Lung microvascular endothelial cell (primary cell): ENCODE results near the gene MXRA7. TPM values are rescaled to one million over a fixed set of nuclear protein-coding genes. Genes with fewer than 3 reads are reported as not detected.

Experiments used
- DNase-seq, 2 donors: peaks; one replicate each; pipeline versions ENCODE4 v3.0.0 to v3.0.0-alpha.2; 2010; ENCODE audit warnings: low read depth in 2 of 2
- total RNA-seq: library from RNA; depleted of rRNA; stranded (reverse); fragments of >200 nt; gene quantifications from 2 replicates; pipeline ENCODE4 v1.2.1, GENCODE V29; 2014

MXRA7 gene
- total RNA-seq, 1 donor from 2014 or later, result 221 TPM

DNA sequence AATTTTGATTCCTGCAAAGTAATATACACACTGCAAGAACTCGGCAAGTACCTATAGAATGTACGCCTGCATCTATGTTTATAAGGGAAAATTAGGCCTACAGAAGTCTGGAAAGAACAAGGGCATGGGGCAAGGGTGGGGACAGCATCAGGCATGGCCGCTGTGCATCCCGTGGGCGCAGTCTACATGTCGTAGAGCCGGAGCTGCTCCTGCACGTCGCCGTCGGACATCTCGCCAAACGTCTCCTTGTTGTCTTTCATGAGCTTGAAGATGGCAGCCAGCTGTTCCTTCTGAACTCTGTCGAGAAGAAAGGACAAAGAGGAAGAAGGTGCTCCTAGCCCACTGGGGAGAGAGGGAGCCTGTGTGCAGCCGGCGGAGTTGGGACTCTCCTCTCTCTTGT is 33.4 kb downstream of the MXRA7 start:
- no peak for DNase-seq

DNA sequence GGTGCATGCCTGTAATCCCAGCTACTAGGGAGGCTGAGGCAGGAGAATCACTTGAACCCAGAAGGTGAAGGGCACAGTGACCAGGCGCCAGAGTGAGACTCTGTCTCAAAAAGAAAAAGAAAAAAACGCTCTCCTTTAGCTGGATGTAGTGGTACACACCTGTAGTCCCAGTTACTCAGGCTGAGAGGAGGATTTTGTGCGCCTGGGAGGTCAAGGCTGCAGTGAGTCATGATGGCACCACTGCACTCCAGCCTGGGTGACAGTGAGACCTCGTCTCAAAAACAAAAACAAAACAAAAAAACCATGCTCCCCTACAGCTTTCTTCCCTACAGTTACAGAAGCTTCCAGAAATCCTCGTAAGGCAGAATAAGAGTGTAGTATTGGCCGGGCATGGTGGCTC is 34.1 kb downstream of the MXRA7 start:
- no peak for DNase-seq

DNA sequence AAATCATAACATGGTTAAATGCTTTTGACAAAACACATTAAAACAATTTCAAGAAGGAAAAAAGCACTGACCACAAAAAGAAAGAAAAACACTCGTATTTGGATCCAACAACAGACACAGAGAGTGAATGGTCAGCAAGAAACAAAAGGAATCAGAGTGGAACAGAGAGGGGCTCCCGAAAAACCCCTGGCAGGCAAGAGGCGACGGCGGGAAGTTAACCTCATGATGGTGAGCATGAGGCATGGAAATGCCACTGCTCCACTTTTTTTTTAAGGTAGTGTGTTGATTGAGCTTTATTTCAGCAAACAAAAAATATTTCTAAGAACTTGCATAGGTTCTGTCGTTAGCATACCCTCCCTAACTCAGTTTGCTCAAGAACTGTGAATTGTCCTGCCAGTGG is 35.1 kb downstream of the MXRA7 start:
- no peak for DNase-seq

DNA sequence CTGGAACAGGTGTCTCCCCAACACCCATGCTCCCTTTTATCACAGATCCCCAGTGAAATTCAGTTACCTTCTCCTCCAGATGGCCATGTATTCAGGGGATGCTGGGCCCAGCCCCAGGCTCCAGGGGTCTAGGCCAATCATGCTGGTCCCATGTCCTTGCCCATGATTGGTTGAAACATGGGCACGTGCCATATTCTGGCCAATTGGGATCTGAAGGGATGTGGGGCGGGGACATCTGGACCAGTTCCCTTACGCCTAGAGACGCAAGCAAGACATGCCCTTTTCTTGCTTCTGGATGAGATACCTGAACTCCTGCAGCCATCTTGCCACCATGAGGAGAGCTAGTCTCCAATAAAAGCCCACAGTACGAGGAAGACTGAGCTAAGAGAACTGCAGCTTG is 36.2 kb downstream of the MXRA7 start:
- no peak for DNase-seq

DNA sequence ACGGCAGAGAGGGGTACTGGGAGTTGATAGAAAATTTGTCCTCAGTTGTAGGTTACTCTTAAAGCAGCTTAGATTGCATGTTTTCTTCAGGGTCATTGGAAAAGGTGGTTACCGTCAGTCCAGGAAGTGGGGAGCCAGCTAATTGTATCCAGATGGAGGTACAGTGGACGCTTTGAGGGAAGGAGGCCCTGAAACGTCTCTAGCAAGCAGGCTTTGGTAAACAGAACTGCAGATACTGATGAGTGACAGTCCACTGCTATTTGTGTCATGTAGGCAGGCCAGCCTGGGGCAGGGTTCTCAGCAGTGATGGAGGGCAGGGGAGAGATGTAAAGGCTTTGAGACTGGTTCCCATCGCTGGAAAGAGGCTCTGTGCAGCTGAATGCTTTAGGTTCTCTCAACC is 37.0 kb downstream of the MXRA7 start:
- no peak for DNase-seq

DNA sequence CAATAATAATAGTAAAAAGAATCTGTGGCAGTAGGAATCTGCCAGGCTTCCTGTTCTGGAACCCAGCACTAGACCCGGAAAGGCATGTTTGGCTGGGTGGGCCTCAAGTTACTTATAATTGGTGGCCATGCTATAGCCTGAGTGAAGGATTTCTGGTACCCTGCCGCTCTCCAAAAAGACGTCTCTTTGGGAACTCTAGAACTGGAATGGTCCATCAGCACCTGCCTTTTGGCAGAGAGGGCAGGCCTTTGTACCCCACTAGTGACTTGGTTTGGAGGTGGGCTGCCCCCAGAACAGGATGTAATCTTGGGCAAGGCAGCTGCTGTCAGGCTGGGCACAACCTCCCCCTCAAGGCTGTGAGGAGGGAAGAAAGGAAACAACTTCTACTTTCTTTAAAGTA is 37.9 kb downstream of the MXRA7 start:
- DNase-seq, result no peak

DNA sequence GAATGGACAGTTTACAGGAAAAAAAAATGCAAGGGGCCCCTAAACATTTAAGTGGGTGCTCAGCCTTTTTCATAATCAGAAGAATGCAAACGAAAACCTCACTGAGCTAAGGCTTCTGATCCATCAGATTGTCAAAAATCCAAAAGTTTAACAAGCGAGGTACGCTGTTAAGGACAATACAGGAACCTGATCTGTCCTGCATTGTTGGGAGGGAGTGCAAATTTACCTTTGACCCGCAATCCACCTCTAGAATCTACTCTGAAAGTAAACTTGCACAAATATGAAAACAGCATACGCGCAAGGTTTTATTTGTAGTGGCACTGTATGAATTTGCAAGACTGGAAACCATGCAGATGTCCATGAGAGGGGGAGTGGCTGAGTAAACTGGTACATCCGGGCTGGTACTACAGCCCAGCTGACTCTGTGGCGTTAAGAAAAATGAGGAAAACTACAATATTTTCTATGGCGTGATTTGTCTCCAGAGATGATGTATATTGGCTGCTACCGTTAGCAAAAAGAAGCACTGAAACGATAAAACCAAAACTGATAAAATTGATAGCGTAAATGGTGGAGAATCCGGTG is 38.4 kb downstream of the MXRA7 start:
- DNase-seq, result peak; percentile 24 to 30

DNA sequence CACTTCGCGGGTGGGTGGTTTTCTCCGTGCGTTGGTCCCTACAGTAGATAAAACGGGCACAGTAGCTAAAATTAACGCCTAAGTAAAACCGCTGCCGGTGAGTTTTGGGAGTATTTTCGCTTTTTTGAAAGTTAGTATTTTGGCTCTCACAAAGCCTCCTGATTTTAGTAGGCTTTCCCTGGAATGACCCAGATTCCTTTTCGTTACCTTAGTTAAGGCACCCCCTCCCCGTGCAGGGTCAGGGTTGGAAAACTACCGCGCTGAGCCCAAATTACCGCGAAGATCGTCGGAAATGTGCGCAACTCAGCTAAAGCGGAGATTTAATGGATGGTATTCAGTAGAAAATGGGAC is 38.9 kb downstream of the MXRA7 start:
- no peak for DNase-seq

DNA sequence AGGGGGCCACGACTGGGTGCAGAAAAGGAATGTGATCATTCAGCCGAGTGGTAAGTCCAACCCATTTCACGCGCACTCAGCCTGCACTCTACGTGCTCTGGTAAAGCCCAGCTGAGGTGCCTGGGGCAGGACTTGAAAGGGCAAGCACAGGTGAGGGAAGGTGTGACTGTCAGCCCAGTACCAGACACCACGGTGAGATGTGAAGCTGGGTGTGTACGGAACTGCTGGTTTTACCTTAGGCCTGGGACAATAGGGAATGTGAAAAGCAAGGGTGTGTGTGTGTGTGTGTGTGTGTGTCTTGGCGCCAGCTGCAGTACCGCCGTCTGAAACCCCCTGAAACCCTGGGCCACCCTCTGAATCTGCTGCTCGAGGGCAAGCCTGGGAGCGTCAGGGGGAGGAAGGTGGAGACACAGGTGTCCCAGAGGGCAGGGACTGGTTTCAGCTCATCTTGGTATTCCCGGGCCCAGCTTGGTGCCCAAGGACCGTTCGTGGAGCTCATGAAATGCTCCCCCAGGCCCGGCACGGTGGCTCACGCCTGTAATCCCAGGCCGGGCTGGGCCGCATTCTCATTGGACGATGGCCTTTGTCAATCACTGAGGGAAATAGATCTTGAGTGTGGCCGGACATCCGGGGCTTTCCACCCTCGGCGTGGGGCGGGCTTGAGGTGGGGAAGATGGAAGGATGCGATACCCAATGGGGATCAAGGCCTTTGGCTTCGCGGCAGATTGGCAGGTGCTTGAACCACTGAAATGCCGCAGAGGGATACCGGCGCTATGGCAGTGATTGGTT is 39.4 kb downstream of the MXRA7 start:
- DNase-seq, result peak; percentile 100

DNA sequence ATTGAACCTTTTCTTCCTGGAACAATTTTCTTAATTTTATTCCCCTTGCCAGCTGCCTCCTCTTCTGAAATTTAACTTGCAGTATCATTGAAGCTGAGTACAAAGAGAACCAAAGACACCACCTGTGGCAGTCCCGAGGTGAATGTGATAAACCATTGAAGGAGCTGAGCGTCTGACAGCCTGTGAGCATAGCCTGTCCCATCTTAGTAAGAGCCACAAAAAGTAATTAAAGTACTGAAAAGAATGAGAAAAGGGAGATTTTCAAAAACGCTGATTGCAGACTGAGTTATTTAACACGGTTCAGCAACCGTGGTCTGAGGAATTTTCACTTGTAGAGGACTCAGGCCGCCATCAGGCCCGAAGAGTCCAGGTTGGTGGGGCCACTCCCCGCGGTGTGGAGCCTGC is 40.0 kb downstream of the MXRA7 start:
- no peak for DNase-seq

DNA sequence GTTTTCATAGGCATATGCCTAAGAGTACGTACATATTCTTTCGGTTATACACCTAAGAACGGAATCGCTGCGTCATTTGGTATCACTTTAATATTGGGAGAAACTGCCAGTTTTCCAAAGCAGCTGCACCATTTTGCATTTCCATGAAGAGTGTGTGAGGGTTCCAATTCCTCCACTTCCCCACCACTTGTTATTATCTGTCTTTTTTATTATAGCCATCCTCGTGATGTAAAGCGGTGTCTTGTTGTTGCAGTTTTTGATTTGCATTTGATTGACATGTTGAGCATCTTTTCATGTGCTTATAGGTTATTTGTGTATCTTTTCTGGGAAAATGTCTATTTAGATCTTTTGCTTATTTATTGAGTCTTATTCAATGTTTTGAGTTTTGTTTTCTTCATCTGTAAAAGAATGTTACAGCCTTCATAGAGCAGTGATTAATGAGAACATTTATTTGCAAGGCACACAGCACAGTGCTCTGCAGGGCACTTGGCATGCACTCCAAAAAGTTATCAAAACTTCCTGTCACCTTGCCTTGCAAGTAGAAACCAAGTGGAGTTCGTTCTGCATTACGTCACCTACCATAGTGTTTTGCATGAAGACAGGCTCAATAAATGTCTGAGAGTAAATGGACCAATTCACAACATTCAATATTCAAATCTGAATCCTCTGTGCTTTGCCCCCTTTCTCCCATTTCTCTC is 40.6 kb downstream of the MXRA7 start:
- peak in 1 of 2 donors; percentile 55 for DNase-seq

DNA sequence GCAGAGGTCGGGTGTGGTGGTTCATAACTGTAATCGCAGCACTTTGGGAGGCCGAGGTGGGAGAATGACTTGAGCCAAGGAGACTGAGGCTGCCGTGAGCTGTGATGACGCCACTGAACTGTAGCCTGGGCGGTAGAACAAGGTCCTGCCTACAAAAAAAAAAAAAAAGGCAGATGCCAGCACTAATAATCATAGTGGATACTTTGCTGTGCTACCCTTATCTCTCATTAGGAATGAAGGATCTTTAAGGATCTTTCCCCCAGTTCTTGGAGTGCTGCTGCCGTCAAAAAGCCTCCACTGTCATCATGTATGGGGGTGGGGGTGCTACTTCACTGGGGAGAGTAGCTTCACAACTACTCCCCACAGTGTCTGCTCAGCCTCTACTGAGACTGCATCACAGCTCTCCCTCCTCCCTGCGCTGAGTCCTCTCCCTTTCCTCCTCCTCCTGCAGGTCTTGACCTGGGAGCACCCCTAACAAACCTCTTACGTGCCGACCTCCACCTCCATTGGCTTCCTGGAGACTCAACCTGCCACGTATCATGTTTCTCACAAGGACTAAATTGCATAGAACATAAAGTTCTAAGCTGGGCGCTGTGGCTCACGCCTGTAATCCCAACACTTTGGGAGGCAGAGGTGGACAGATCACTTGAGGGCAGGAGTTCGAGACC is 42.8 kb downstream of the MXRA7 start:
- no peak for DNase-seq

DNA sequence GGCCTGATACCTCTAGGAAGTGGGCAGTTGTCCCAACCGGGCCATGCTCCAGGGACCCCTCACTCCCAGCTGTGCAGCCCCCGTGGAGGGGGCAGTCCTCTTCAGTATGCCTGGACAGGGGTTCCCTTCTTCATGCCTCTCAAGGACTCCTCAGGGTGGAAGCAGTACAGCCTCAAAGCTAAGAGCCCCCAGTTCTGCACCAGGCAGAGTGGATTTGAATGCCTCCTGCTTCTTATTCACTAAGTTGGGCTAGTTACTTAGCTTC is 43.3 kb downstream of the MXRA7 start:
- DNase-seq, result no peak

DNA sequence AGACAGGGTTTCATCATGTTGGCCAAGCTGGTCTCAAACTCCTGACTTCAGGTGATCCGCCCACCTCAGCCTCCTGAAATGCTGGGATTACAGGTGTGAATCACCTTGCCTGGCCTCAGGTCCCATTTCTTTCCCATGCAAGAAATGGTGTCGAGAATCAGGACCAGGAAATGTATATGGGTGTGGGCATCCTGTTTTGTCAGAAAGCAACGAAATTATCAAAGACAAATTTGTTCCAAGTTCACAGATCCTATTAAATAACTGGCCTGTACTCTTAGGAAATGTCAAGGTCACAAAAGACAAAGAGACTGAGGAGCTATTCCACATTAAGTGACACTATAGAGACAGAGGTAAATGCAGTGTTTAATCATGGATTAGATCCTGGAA is 50.1 kb downstream of the MXRA7 start:
- DNase-seq, result no peak

DNA sequence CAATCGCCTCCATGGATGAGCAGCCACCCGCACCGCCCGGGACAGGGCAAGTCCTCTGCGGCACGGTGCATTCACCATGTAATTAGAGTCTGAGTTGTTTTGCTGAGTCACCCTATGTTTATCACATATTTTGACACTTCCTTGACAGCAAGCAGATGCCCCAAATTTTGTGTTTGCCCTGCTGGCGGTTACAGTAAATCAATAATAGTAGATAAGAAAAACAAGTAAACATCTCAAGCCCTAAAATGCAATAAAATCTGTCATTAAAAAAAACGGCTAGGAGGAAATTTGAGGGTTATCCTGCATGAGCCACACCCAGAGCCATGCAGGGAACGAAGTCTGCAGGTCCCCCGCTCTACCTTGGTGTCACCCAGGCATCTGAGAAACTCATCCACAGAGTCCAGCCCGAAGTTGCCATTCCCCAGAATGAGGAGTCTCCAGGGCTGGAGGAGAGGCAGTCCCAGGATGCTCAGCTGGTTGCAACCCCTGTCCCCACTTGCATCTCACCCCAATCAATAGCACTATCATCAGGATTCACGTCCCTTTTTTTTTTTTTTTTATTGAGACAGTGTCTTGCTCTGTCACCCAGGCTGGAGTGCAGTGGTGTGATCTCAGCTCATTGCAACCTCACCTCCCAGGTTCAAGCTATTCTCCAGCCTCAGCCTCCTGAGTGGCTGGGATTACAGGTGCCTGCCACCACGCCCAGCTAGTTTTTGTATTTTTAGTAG is 50.7 kb downstream of the MXRA7 start:
- DNase-seq, result peak; percentile 8 to 35

DNA sequence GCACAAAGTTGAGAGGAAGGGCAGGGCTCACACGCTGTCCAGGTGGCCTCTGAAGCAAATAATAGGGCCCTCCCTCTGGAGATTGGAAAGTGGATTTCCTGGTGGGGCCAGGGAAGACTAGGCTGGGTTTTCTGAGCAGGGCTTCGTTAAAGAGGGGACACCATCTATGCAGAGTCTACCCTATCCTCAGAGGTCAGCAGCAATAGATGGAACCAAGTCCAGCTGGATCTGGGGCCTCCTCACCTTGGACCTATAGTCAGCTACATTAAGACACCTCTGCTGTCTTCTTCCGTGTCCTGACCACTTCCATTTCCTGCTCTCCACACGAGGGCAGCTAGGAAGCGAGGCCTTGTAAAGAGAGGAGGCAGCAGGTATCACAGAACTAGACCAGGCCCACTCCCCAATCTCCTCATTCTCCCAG is 52.5 kb downstream of the MXRA7 start:
- no peak for DNase-seq

DNA sequence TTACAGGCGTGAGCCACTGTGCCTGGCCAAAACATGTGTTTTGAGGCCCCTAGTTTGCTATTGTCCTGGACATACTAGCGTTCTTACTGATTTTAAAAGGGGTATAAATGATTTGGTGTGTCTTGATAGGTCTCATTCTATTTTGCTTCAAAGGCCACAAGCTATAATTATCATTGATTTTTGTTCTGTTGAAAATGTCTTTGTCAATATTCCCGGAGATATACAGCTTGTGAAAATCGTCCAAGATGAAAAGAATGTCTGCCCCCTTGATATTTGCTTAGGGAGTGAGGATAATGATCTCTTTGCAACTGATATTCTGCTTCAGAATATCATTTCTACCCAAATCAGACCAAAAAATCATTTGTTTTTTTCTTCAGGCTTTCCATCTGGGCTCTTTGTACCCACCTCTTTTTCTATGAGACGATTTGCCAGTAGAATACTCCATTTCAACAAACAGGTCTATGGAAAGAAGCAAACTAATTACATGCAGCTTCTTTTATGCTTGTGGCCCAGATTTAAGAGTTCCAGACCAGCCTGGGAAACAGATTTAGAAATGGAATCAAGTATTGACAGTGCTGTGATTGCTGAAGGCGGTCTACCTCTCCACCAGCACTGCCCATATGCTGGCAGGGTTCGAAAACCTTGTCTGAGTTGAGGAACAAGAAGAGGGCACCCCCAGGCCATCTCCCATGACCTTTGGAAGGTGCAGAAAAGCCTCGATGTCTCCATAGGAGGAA is 53.1 kb downstream of the MXRA7 start:
- DNase-seq, result no peak

DNA sequence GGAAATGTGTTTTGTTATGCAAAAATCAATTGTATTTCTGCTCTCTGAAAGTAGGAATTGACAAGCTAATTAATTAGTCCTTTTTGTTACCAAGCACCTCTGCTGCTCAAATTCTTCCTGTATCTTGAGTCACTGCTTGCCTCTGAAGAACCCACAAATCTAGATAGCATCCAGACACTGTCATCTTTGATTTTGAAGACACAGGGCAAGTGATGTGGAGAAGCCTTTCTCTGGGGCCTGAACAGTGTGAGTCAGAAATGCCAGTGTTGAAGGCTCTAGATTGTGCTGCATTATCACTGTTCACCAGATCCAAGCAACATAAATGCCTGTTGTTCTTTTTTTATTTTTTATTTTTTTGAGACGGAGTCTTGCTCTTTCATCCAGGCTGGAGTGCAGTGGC is 56.4 kb downstream of the MXRA7 start:
- no peak for DNase-seq

DNA sequence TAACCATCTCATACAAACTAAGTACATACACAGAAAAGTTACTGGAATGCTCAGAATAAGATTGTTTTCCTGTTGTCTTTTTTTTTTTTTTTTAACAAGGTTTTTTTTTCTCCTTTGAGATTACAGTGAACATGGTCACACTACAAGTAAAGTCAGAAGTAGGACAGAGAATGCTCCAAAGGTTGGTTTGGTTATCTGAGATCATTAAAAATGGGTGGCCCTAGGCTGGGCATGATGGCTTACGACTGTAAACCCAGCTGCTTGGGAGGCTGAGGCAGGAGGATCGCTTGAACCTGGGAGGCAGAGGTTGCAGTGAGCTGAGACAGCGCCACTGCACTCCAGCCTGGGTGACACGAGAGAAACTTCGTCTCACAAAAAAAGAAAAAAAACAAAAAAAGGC is 60.3 kb downstream of the MXRA7 start:
- no peak for DNase-seq

DNA sequence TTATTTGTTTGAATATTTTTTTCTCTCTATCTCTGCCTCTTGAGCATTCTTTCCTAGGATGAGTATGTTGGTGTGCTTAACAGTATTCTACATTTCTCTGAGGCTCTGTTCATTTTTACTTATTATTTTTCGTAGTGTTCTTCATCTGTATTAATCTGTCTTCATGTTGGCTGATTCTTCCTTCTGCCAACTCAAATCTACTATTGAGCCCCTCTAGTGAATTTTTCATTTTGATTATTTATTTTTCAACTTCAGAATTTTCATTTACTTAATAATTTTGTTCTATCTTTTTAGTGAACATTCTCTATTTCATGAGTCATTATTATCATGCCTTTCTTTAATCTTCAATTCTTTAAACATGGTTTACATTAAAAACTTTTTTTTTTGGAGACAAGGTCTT is 64.1 kb downstream of the MXRA7 start:
- DNase-seq, result no peak

DNA sequence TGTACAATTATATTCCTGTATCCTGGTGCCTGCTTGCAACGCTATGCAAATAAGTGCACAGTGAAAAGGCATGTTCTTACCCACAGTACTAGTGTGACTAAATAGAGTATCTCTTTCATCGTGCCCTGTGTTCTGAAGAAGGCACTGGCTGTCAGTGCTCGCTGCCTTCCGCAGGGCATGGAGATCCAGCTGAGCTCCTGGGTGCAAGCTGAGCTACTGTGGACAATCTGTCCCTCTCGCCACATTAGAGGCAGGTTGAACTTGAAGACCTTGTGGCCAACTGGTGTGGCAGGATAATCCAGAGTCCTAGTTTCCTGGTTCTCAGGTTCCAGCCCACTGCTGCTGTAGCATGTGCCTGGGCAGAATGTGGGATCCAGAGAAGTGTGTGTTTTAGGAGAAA is 65.3 kb downstream of the MXRA7 start:
- DNase-seq, result no peak
